ENCODE measurements around the gene B3GNT8.

B3GNT8 gene

GRCh38 chr19:41415154-41415571 lies 12.0 kb downstream of the B3GNT8 start:
- no peak for DNase-seq (ENCODE audit: low spot score)
- in situ Hi-C loops (cut with MboI; ENCODE audit: low sequenced_read_pairs, unreplicated experiment), result no loop called here
- TF ChIP-seq CTCF (IDR thresholded peaks at IDR 0.05; ENCODE audit: borderline replicate concordance, control extremely low read depth, extremely low read depth, insufficient read depth, missing control alignments), result no peak

- no peak for DNase-seq (ENCODE audit: low spot score)
- in situ Hi-C loops (cut with MboI; ENCODE audit: low sequenced_read_pairs, unreplicated experiment), result no loop called here
- TF ChIP-seq CTCF (IDR thresholded peaks at IDR 0.05; ENCODE audit: borderline replicate concordance, control extremely low read depth, extremely low read depth, insufficient read depth, missing control alignments), result no peak
These were observed 12.7 kb downstream of the B3GNT8 start for GRCh38 chr19:41414461-41414860.

GRCh38 chr19:41413947-41414346 lies 13.2 kb downstream of the B3GNT8 start:
- no peak for TF ChIP-seq CTCF (IDR thresholded peaks at IDR 0.05; ENCODE audit: borderline replicate concordance, control extremely low read depth, extremely low read depth, insufficient read depth, missing control alignments)
- no peak for DNase-seq (ENCODE audit: low spot score)
- in situ Hi-C loops (cut with MboI; ENCODE audit: low sequenced_read_pairs, unreplicated experiment), result no loop called here

GRCh38 chr19:41412953-41413352 lies 14.2 kb downstream of the B3GNT8 start:
- TF ChIP-seq CTCF (IDR thresholded peaks at IDR 0.05; ENCODE audit: borderline replicate concordance, control extremely low read depth, extremely low read depth, insufficient read depth, missing control alignments), result no peak
- in situ Hi-C loops (cut with MboI; ENCODE audit: low sequenced_read_pairs, unreplicated experiment), result no loop called here
- no peak for DNase-seq (ENCODE audit: low spot score)

GRCh38 chr19:41411968-41412265 lies 15.3 kb downstream of the B3GNT8 start:
- in situ Hi-C loops (cut with MboI; ENCODE audit: low sequenced_read_pairs, unreplicated experiment), result no loop called here
- DNase-seq (ENCODE audit: low spot score), result no peak
- TF ChIP-seq CTCF (IDR thresholded peaks at IDR 0.05; ENCODE audit: borderline replicate concordance, control extremely low read depth, extremely low read depth, insufficient read depth, missing control alignments), result no peak

- in situ Hi-C loops (cut with MboI; ENCODE audit: low sequenced_read_pairs, unreplicated experiment), result no loop called here
- DNase-seq (ENCODE audit: low spot score), result no peak
- no peak for TF ChIP-seq CTCF (IDR thresholded peaks at IDR 0.05; ENCODE audit: borderline replicate concordance, control extremely low read depth, extremely low read depth, insufficient read depth, missing control alignments)
These were observed 15.8 kb downstream of the B3GNT8 start for GRCh38 chr19:41411100-41411967.
